OCI-M1 (cell line): ENCODE measurements around the gene EFCAB13.

Experiments
- DNase-seq: peaks from one replicate; lab custom pipeline; 2025; lab: John Stamatoyannopoulos, UW

Gene EFCAB13

GRCh38 chr17:47292206-47292605, 31.5 kb upstream of the EFCAB13 start:
- DNase-seq: no peak

DNA sequence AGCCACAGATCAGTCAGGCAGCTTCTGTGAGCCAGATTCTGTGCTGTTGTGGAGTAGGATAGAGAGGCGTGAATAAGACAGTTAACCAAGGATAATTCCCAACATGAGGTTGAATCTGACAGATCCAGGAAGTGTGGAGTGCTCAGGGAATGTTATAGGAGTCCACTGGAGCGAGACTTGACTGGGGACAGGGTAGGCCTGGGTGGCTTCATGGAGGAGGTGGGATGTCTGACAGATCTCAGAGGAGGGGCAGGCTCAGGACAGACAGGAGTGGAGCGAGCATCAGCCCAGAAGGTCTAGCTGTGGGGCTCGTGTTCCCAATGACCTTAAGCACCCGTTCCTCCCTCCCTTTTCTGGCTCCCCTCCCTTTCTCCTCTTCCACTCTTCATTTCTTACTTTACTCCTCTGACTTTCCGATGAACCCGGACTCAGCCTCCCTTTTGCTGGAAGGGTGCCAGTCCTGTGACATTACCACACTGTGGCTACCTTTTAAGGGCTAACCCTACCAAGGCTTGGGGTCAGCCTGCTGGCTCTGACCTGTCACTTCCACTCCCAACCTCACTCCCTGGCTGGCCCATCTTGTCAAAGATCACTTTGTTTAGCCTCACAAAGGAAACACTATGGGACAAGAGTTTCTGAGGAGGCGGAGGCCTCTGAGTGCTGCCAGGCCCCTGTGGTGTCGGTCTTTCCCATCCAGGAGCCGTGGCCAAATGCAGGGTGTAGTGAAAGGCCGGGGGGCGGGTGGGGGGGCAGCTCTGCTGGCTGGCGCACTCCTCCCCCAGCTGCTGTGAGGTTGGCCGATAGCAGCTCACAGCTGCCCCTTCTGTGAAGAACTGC, 28.5 kb upstream of the EFCAB13 start:
- DNase-seq: no peak

- no peak for DNase-seq
Measured at GRCh38 chr17:47295874-47296255, 27.9 kb upstream of the EFCAB13 start.

GRCh38 chr17:47297661-47298400, 25.9 kb upstream of the EFCAB13 start:
- no peak for DNase-seq

GRCh38 chr17:47298712-47299111, 25.0 kb upstream of the EFCAB13 start:
- no peak for DNase-seq

DNA sequence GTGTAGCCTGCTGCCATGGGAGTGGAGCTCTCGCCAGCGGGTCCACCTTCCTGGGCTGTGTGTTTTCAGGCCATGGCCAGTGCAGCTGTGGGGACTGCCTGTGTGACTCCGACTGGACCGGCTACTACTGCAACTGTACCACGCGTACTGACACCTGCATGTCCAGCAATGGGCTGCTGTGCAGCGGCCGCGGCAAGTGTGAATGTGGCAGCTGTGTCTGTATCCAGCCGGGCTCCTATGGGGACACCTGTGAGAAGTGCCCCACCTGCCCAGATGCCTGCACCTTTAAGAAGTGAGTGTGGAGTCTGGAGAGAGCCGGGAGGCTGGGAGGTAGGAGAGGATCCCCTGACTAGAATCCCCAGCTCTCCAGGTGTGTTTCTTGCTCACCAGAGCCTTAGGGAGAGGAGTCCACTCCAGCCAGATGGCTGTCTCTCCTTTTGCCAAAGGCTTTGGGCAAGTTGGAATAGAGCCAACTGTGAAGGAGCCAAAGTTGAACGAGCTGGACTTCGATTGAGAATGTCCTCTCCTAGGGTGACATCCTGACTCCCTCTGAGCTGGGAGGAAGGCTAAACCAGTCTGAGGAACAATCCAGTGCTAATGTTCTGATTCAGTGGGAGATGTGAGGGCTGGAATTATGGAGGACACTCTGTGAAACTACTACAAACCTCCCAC, 24.4 kb upstream of the EFCAB13 start:
- no peak for DNase-seq

GRCh38 chr17:47300718-47301117, 23.0 kb upstream of the EFCAB13 start:
- no peak for DNase-seq

GRCh38 chr17:47301161-47301560, 22.6 kb upstream of the EFCAB13 start:
- no peak for DNase-seq

DNA sequence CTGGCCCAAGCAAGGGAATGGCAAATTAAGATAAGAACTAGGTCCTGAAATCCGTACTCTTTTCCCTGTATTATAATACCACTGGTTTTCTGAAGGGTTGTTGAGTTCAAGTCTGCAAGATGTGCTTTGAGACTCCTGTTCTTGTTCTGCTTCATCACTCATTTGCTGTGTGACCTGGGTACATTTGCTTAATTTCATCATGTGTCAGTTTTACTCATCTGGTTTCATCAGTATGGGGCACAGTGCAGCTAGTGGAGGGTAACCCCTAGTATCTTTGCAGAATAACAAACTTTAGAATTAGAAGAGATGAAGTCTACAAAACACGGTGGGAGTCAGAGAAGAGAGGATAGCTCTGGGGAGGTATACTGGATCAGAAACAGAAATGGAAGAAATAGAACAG, 21.9 kb upstream of the EFCAB13 start:
- no peak for DNase-seq

DNA sequence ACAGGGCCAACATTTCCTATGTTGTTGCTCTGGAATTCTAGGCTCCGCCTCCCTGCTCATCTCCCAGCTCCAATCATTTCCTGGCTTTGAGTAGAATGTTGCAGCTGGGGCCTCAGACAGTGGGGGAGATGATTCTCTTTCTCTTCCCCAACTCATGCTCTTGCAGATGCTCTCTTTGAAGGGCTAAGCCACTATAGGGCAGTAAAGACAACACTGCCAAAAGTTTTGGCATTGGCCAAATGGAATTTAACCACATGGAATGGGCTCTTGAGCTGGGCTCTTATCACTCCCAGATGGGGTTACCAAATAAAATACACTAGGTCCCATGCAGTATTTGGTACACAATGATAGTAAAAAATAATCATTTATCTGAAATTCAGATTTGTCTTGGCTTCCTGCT, 19.6 kb upstream of the EFCAB13 start:
- no peak for DNase-seq

GRCh38 chr17:47305302-47305923, 18.3 kb upstream of the EFCAB13 start:
- peak; percentile 25 for DNase-seq

GRCh38 chr17:47310186-47310733, 13.5 kb upstream of the EFCAB13 start:
- no peak for DNase-seq

DNA sequence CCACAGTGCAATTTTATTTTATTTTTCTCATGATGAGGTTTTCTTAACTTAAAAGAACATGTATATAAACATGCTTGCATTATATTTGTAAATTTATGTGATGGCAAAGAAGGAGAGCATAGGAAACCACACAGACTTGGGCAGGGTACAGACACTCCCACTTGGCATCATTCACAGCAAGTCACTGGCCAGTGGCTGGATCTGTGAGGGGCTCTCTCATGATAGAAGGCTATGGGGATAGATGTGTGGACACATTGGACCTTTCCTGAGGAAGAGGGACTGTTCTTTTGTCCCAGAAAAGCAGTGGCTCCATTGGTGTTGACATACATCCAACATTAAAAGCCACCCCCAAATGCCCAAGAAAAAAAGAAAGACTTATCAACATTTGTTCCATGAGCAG, 12.3 kb upstream of the EFCAB13 start:
- DNase-seq: no peak

- DNase-seq: peak; percentile 88
Measured at GRCh38 chr17:47315451-47316266, 8.1 kb upstream of the EFCAB13 start.

DNA sequence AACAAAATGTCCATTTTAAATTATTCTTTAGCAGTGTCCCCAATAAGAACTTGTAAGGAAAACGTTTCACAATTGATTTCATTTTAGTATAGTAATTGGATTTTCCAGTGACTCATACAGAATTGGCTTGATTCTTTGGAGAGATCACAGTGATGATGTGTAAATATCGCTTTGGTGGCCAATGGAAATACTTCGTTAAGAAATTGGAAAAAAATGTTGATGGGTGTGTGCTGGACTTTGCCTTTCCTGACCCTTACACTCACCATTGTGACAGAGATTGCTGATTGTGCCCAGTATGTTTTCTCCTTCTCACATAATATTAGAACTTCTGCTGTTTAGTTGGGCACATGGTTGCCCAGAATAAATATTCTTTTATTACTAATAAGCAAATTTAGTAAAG, 7.4 kb upstream of the EFCAB13 start:
- DNase-seq: no peak

GRCh38 chr17:47317119-47317518, 6.6 kb upstream of the EFCAB13 start:
- DNase-seq: no peak

GRCh38 chr17:47318197-47318918, 5.4 kb upstream of the EFCAB13 start:
- DNase-seq: no peak

DNA sequence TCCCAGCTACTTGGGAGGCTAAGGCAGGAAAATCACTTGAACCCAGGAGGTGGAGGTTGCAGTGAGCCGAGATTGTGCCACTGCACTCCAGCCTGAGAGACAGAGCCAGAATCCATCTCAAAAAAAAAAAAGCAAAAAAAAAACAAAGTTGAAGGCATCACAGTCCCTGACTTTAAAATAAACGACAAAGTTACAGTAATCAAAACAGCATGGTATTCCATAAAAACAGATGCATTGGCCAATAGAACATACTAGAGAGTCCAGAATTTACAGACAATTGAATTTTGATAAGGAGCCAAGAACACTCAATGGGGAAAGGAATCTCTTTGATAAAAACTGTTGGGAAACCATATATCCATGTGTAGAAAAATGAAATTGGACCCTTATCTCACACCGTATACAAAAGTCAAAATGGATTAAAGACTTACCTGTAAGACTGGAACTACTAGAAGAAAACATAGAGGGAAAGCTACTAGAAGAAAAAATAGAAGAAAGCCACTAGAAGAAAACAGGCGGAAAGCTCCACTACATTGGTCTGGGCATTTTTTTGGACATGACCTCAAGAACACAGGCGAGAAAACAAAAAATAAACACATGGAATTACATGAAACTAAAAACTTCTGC, 2.8 kb upstream of the EFCAB13 start:
- DNase-seq: no peak

GRCh38 chr17:47324224-47325020, 667 bp downstream of the EFCAB13 start:
- DNase-seq: peak; percentile 85
